Muscle layer of colon (tissue), 2 donors: ENCODE results near the gene PLA2G3.
"Not testable (repeated sequence)": the region's sequence is repeated elsewhere in the genome, so short reads cannot be mapped to it uniquely, and the experiment has no call there.

ENCODE experiments used
- H3K27ac ChIP-seq: one replicate; pipeline ENCODE4 v1.7.0; 2013; ENCODE audit warnings: low read depth, mild to moderate bottlenecking, low read length, moderate library complexity
- H3K27me3 ChIP-seq, 2 donors: one replicate each; pipeline ENCODE4 v1.7.0; 2013; ENCODE audit warnings: low read length in 2 of 2, mild to moderate bottlenecking in 2 of 2; ENCODE audit not compliant: insufficient read depth in 2 of 2, control insufficient read depth in 1 of 2
- H3K36me3 ChIP-seq: one replicate; pipeline ENCODE4 v1.7.0; 2013; ENCODE audit warnings: mild to moderate bottlenecking, low read length; ENCODE audit not compliant: insufficient read depth
- H3K4me1 ChIP-seq: one replicate; pipeline ENCODE4 v1.7.0; 2013; ENCODE audit warnings: mild to moderate bottlenecking, low read length; ENCODE audit not compliant: insufficient read depth
- H3K4me3 ChIP-seq, 2 donors: one replicate each; pipeline ENCODE4 v1.7.0; 2013; ENCODE audit warnings: low read length in 2 of 2, low read depth in 1 of 2, mild to moderate bottlenecking in 1 of 2, moderate library complexity in 1 of 2
- H3K9ac ChIP-seq: one replicate; pipeline ENCODE4 v1.7.0; 2013; ENCODE audit warnings: low read length
- H3K9me3 ChIP-seq: one replicate; pipeline ENCODE4 v1.7.0; 2013; ENCODE audit warnings: mild to moderate bottlenecking, low read length
- donor health status: abdominal sarcoma.
- donor health status: Adenocarcinoma of cecum.

Gene PLA2G3

DNA sequence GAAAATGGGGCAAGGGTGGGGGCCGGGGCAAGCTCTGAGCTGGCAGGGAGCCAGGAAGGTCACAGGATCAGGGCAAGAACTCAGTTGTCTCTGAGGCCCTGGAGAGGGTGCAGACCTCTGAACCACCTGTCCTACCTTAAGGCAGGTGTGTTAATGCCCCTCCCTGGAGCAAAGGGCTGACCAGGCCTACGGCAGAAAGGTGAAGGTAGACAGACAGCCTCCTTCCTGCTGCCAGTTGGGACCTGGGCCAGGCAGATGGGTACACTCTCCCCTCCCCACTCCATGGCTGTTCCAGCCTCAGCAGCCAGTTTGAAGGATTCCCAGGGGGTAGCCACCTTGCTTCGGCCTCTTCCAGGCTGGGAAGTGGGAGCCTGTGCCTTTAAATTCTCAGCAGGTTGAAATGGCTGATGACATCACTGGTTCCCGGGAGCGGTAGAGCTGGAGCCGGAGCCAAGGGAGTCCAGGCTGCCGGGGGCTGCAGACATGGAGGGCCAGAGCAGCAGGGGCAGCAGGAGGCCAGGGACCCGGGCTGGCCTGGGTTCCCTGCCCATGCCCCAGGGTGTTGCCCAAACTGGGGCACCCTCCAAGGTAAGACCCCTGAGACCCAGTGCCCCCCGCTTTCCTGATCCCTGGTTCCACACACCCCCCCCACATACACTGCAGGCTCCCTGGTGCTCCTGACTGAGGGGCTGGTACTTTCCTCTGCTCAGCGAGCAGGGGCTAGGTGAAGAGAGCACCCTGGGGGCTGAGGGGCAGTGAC lies 17.6 kb downstream of the PLA2G3 start, which contains the start of gene INPP5J:
Gene INPP5J (plus strand): TSS at position 435 of the 760 bp plus-strand sequence. CDS start 49 bp downstream, at position 484.
- Histone ChIP-seq H3K27ac (peak within 1 kb of the TSS; percentile 66), H3K36me3 (no peaks in the 10 kb centered on the region), H3K9me3 (no peaks in the 10 kb centered on the region), H3K27me3 (no peaks in the 10 kb centered on the region), H3K4me1 (peaks cover 17% of the 10 kb centered on the region), H3K9ac (peak within 1 kb of the TSS; percentile 42), H3K4me3 (peak within 1 kb of the TSS; percentile 51 to 57)

DNA sequence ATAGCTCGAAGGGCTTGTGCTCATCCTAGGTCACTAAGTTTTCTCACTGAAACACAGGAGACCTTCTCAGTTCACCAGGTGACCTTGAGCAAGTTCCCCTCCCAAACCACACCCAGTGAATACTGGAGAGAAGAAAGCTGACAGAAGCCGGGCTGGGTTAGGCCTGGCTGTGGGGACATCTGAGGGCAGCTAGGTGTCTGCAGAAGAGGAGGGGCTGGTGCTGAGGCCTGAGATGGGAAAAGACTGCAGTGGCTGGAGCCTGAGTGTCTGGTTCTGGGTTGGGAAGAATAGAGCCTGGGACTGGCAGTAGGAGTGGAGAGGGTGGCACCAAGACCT lies 18.1 kb downstream of the PLA2G3 start:
- Histone ChIP-seq H3K4me1 (peaks cover 17% of the 10 kb centered on the region), H3K27ac (no peak overlapping the region), H3K9ac (peak overlapping the region; percentile 42), H3K36me3 (no peaks in the 10 kb centered on the region), H3K27me3 (no peaks in the 10 kb centered on the region), H3K4me3 (peak overlapping the region in 1 of 2 donors; percentile 57), H3K9me3 (no peaks in the 10 kb centered on the region)

DNA sequence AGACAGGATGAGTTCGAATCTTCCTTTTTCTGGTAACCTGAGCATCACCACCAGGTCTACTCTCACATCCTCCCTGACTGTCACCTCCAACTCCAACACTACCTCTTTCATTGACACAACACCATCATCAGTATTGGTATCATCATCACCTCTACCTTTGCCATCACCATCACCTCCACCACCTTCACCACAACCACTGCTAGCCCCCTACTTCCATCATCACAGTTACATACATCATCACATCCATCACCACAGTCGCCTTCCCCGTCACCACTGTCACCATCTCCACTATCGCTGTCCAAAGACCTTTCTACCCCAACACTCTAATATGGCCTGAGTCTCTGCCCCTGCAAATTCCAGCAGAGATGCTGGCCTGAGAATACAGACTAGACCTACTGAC lies 18.9 kb downstream of the PLA2G3 start:
- Histone ChIP-seq H3K4me1 (peaks cover 17% of the 10 kb centered on the region), H3K4me3 (no peak overlapping the region), H3K9ac (no peak overlapping the region), H3K9me3 (no peaks in the 10 kb centered on the region), H3K36me3 (no peaks in the 10 kb centered on the region), H3K27ac (no peak overlapping the region), H3K27me3 (no peaks in the 10 kb centered on the region)

DNA sequence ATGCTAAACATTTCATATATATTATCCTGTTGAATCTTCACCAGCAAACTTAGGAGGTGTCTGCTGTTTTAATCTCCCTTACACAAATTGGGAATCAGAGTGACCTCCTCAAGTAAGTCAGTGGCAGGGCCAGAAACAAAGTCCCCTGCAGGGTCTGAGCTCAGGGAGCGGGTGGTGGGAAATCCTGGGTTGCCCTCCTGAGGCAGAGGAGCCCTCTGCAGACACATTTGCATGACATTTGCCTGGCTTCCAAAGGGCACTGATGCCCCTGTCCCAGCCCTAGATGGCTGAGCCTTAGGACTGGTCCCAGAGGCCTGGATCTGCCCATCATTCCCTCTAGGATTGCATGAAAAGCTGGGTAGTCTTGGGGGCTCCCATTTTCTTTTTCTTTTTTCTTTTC lies 19.7 kb downstream of the PLA2G3 start:
- H3K9ac ChIP-seq = no peak overlapping the region
- H3K27ac ChIP-seq = no peak overlapping the region
- H3K36me3 ChIP-seq = no peaks in the 10 kb centered on the region
- no peaks in the 10 kb centered on the region for H3K27me3 ChIP-seq
- H3K9me3 ChIP-seq = no peaks in the 10 kb centered on the region
- H3K4me1 ChIP-seq = peaks cover 17% of the 10 kb centered on the region
- no peak overlapping the region for H3K4me3 ChIP-seq

DNA sequence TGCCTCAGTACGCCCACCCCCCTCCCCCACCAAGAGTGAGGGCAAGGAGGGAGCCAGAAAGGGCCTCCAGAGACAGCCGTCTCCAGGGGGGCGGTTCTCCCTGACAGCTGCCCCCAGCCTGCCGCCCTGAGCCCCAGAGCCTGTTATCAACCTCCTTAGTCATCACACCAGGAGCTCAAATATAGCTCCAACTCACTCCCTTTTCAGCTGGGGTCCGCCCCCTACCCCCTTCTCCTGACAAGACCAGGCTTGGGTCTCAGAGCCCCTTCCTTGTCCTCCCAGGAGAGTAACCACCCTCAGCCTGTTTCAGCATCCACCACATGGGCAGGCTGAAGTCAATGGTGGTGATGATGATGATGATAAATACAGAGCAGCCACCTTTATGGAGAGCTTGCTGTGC lies 20.1 kb downstream of the PLA2G3 start:
- no peaks in the 10 kb centered on the region for H3K9me3 ChIP-seq
- no peak overlapping the region for H3K9ac ChIP-seq
- H3K4me3 ChIP-seq = no peak overlapping the region
- no peaks in the 10 kb centered on the region for H3K36me3 ChIP-seq
- H3K4me1 ChIP-seq = peaks cover 17% of the 10 kb centered on the region
- no peak overlapping the region for H3K27ac ChIP-seq
- H3K27me3 ChIP-seq = no peaks in the 10 kb centered on the region

DNA sequence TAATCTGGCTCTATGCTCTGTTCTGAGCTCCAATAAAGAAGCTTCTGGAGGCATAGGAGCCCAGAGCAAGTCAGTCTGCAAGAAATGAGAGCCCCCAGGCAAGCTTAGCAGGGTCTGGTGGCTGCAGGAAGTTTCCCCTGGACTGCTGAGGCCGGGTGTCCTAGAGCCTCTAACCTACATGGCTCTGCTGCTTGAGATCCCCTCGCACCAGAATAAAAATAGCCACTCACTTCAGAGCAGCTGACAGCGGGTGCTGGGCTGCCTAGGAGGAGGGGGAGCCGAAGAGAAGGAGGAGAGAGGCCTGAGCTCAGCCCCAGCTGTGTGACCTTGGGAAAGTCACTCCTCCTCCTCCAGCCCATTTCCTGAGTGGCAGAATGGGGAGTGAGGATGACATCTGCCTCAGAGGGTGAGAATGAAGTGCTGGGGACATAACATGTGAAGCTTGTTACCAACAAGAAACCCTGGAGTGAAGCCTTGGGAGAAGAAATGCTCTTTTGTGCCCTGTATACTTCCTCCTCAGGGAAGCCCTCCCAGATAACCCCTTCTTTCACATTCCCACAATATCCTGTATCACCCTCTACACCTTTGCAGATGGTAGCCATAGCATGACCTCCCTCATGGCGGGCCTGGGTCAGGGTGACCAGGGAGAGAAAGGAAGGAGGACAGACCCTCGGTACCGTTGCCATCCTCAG lies 21.1 kb downstream of the PLA2G3 start:
- Histone ChIP-seq H3K36me3 (no peaks in the 10 kb centered on the region), H3K4me3 (no peak overlapping the region), H3K9me3 (no peaks in the 10 kb centered on the region), H3K9ac (no peak overlapping the region), H3K27me3 (no peaks in the 10 kb centered on the region), H3K27ac (no peak overlapping the region), H3K4me1 (peaks cover 17% of the 10 kb centered on the region)

DNA sequence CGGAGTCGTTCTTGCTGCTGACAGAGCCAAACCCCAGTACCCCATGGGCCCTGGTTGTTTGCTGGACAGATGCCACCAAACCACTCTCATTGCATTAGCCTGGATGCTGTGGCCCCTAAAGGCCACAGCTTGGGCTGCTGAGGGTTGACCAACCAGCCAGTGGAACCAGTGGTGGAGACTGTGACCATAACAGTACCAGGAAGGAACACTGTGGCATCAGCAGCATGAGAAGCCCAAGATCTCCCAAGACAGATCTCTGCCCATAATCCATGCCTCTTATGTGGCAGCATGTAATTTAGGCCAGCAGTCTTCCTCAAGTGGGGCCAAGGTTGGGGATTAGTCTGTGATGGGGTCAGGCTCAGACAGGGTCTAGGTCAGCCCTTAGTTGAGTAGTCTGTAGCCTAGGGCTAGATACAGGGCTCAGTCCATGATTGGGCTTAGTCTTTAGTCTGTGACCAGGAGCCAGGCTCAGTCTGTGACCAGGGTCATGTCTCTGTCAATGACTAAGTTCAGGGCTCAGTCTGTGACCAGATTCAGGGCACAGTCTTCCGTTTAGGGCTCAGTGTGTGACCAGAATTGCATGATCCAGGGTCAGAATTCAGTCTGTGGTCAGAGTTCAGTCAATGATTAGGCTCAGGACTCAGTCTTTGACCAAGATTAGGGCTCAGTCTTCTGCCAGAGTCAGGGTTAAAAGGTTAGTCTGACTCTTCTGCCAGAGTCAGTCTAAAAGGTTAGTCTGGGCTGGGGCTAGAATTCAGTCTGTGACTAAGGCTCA lies 22.1 kb downstream of the PLA2G3 start:
- Histone ChIP-seq H3K27me3 (no peaks in the 10 kb centered on the region), H3K4me1 (peaks cover 13% of the 10 kb centered on the region), H3K4me3 (no peak overlapping the region), H3K9ac (no peak overlapping the region), H3K9me3 (no peaks in the 10 kb centered on the region), H3K27ac (no peak overlapping the region), H3K36me3 (no peaks in the 10 kb centered on the region)

DNA sequence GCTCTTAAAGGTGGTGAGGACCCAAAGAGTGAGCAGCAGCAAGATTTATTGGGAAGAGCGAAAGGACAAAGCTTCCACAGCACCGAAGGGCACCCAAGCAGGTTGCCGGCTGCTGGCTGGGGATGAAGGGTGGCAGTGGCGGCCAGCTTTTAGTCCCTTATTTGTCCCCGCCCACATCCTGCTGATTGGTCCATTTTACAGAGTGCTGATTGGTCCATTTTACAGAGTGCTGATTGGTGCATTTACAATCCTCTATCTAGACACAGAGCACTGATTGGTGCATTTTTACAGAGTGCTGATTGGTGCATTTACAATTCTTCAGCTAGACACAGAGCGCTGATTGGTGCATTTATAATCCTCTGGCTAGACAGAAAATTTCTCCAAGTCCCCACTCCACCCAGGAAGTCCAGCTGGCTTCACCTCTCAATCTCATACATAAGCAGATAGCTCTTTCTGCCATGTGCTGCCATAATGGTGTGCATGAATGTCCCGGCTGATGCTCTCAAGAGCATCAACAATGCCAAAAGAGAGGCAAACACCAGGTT lies 27.7 kb downstream of the PLA2G3 start:
- H3K4me3 ChIP-seq, H3K4me1 ChIP-seq, H3K36me3 ChIP-seq, H3K27ac ChIP-seq, H3K9me3 ChIP-seq, H3K27me3 ChIP-seq, H3K9ac ChIP-seq: not testable (repeated sequence)

DNA sequence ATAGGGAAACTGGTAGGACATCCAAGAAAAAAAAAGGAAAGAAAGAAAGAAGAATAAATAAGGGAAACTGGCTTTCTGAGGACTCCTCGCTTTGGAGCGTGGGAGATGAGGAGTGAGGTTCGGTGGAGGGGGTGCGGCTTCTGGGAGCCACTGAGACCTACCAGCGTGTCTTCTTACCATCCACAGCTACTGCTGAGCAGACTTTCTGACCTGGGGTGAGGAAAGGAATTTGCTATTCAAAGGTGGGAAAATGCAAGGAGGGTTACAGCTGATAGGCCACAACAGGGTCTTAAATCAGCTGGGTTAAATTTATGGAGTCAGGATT lies 32.5 kb downstream of the PLA2G3 start:
- H3K9me3 ChIP-seq = no peaks in the 10 kb centered on the region
- peaks cover 30% of the 10 kb centered on the region for H3K4me1 ChIP-seq
- peak overlapping the region; percentile 74 for H3K27ac ChIP-seq
- H3K27me3 ChIP-seq = no peaks in the 10 kb centered on the region
- peaks cover 22% of the 10 kb centered on the region for H3K36me3 ChIP-seq
- H3K9ac ChIP-seq = no peak overlapping the region
- peak overlapping the region in 1 of 2 donors; percentile 47 for H3K4me3 ChIP-seq

DNA sequence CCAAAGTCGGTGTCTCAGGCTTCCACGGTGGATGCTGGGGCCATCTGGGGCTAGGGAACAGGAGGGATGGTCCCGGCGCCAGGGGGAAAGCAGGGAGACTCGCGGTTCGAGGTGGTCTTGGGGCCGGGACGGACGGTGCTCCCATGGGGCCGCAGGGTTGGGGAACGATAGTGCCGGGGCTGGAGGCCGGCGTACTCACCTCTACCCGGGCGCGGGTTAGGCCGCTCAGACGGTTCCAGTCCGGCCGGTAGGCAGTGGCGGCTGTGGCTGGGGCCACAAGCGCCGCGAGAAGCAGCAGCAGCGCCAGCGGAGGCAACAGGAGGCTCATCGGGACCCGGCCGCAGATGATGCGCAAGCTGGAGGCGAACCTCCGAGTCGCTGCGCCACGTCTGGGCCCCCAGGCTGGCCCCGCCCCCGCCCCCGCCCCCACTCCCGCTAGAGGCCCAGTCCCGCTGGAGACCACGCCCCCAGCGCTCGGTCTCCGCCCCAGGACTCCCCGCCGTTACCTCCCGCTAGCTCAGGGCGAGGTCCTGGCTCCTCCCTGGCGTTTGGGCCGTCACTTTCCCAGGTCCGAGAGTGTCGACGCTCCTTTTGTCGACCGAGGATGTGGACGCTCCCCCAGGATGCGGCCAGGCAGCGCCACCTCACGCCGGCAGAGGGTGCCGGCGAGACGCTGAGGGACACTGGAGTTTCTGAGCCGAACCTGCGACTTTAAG lies 33.0 kb downstream of the PLA2G3 start, which contains the start of gene SELENOM:
Gene SELENOM (minus strand): TSS at position 391 of the 716 bp plus-strand sequence. CDS start 63 bp downstream, at position 328.
- Histone ChIP-seq H3K36me3 (peaks cover 24% of the 10 kb centered on the region), H3K9me3 (no peaks in the 10 kb centered on the region), H3K4me1 (peaks cover 34% of the 10 kb centered on the region), H3K4me3 (peak within 1 kb of the TSS; percentile 84 to 93), H3K27ac (peak within 1 kb of the TSS; percentile 84), H3K9ac (peak within 1 kb of the TSS; percentile 96), H3K27me3 (no peaks in the 10 kb centered on the region)
